GM13977 (cell line): ENCODE measurements around the gene LMAN2.

Experiments
- DNase-seq: peaks from one replicate; pipeline ENCODE4 v3.0.0; 2012; ENCODE audit warnings: low spot score
- in situ Hi-C: fragments of 300-500 bp; cut with MboI; formaldehyde crosslinking; loops from one replicate; pipeline ENCODE4 v1.12.0; 2022; ENCODE audit warnings: low sequenced_read_pairs, low pct_unique_long_range_greater_than_20kb, mixed read lengths, inconsistent platforms; ENCODE audit not compliant: unreplicated experiment
- TF ChIP-seq, protein P1 (sequence below): IDR thresholded peaks from 2 replicates; pipeline ENCODE4 v1.5.1; 2012; ENCODE audit warnings: mild to moderate bottlenecking, control low read depth; ENCODE audit not compliant: insufficient read depth; ENCODE audit errors: extremely low read depth, missing control alignments

Gene LMAN2

DNA sequence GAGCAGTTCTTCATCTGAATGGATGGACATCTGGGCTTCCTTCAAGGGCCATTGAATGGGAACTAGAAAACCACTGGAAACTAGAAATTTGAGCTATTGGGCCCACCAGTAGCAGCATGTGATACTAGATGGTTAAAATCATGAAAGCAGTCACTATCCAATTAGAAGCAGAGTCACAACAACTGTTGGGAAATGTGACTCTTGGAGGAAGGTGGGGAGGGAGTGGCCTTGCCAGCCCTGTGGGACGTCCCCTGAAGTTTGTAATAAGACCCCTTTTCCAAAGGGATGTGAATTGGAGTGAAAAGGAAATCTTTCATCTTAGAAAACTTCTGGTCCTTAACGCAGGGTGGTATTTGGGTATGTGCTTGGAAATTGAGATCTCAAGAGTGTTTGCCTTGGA lies 53.5 kb downstream of the LMAN2 start:
- TF ChIP-seq, protein P1, sequence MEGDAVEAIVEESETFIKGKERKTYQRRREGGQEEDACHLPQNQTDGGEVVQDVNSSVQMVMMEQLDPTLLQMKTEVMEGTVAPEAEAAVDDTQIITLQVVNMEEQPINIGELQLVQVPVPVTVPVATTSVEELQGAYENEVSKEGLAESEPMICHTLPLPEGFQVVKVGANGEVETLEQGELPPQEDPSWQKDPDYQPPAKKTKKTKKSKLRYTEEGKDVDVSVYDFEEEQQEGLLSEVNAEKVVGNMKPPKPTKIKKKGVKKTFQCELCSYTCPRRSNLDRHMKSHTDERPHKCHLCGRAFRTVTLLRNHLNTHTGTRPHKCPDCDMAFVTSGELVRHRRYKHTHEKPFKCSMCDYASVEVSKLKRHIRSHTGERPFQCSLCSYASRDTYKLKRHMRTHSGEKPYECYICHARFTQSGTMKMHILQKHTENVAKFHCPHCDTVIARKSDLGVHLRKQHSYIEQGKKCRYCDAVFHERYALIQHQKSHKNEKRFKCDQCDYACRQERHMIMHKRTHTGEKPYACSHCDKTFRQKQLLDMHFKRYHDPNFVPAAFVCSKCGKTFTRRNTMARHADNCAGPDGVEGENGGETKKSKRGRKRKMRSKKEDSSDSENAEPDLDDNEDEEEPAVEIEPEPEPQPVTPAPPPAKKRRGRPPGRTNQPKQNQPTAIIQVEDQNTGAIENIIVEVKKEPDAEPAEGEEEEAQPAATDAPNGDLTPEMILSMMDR, result no peak
- in situ Hi-C loops, result no loop called here
- no peak for DNase-seq

DNA sequence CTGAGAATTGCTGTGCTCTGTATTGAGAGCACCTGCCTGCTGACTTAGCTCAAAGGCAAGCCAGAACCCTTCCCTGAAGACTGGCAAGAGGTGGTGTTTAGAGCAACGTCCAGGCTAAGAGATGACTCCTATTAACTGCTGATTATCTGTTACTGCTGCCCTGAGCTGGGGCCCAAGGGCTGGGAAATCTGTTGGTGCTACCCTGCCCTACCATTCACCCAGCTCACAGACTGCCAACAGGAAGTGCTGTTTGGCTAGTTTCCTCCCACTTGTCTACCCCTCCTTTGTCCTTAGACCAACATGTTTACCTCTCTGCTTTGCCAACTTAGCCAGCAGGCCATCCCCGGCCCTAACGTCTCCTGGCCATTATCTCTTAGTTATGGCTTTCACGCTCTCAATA lies 54.9 kb downstream of the LMAN2 start:
- in situ Hi-C loops, result no loop called here
- DNase-seq, result no peak
- TF ChIP-seq, protein P1, result no peak

DNA sequence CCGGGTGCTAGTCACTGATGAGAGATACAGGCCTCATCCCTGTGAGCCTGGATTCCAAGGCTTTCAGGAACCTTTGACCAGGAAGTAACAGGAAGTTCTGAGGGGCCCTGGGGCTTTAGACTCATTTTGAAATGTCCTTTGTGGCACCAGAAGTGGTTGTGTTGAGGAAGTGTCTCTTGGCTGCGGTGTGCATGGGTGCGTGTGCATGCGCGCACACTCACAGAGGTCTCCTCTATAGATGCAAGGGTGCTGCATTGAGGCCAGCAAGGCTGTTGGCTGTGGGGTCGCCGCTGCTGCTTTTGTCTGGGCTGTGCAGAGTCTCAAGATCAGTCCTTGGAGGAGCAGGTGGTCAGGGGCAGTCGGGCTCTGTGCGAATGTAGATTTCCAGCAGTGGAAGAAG lies 55.5 kb downstream of the LMAN2 start:
- in situ Hi-C loops, result no loop called here
- DNase-seq, result no peak
- TF ChIP-seq, protein P1, result no peak

DNA sequence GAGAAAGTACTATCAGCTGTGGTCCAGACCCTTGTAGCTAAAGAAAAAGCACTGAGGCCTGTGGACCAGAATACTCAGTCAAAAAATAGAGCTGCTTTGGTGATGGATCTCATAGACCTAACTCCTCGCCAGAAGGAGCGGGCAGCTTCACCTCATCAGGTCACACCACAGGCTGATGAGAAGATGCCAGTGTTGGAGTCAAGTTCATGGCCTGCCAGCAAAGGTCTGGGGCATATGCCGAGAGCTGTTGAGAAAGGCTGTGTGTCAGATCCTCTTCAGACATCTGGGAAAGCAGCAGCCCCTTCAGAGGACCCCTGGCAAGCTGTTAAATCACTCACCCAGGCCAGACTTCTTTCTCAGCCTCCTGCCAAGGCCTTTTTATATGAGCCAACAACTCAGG lies 56.8 kb downstream of the LMAN2 start:
- DNase-seq, result no peak
- TF ChIP-seq, protein P1, result no peak
- in situ Hi-C loops, result no loop called here

DNA sequence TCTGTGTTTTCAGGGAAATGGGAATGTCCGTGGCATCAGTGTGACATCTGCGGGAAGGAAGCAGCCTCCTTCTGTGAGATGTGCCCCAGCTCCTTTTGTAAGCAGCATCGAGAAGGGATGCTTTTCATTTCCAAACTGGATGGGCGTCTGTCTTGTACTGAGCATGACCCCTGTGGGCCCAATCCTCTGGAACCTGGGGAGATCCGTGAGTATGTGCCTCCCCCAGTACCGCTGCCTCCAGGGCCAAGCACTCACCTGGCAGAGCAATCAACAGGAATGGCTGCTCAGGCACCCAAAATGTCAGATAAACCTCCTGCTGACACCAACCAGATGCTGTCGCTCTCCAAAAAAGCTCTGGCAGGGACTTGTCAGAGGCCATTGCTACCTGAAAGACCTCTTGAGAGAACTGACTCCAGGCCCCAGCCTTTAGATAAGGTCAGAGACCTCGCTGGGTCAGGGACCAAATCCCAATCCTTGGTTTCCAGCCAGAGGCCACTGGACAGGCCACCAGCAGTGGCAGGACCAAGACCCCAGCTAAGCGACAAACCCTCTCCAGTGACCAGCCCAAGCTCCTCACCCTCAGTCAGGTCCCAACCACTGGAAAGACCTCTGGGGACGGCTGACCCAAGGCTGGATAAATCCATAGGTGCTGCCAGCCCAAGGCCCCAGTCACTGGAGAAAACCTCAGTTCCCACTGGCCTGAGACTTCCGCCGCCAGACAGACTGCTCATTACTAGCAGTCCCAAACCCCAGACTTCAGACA lies 57.5 kb downstream of the LMAN2 start:
- TF ChIP-seq, protein P1, result no peak
- no peak for DNase-seq
- in situ Hi-C loops, result no loop called here

DNA sequence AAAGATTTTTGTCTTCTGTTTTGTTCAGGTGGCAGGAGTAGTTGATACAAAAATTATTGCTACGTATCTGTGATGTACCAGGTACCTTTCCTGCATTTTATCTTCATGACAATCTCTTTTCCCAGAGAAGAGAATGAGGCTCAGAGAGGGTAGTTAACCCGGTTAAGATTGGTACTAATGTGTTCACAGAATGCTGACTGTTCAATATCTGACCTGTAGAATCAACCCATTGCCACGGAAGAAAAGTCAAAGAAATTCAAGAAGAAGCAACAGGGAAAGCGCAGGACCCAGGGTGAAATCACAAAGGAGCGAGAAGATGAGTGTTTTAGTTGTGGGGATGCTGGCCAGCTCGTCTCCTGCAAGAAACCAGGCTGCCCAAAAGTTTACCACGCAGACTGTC lies 59.7 kb downstream of the LMAN2 start:
- no peak for DNase-seq
- in situ Hi-C loops, result no loop called here
- TF ChIP-seq, protein P1, result no peak
